H9 (cell line): ENCODE measurements around the gene DHX40. TPM values are rescaled to one million over a fixed set of nuclear protein-coding genes. Genes with fewer than 3 reads are reported as not detected.

Source experiments
- DNase-seq: peaks from one replicate; pipeline ENCODE4 v3.0.0-alpha.2; 2017
- H2AFZ ChIP-seq: one replicate; pipeline ENCODE4 v1.6.1; 2013; ENCODE audit warnings: mild to moderate bottlenecking, low read length, control low read depth, moderate library complexity
- H2AK5ac ChIP-seq: 2 replicates; pipeline ENCODE4 v1.6.1; 2013; ENCODE audit warnings: low read length, control low read depth, mixed read lengths; ENCODE audit not compliant: insufficient read length
- H2BK120ac ChIP-seq: one replicate; pipeline ENCODE4 v1.6.1; 2013; ENCODE audit warnings: low read depth, mild to moderate bottlenecking, low read length, control low read depth, inconsistent platforms; ENCODE audit not compliant: poor library complexity, severe bottlenecking
- H2BK12ac ChIP-seq: 2 replicates; pipeline ENCODE4 v1.6.1; 2013; ENCODE audit warnings: low read length, control low read depth, mixed read lengths, low read depth; ENCODE audit not compliant: insufficient read length
- H2BK15ac ChIP-seq: 2 replicates; pipeline ENCODE4 v1.6.1; 2013; ENCODE audit warnings: low read depth, low read length, control low read depth
- H2BK20ac ChIP-seq: one replicate; pipeline ENCODE4 v1.6.1; 2013; ENCODE audit warnings: low read depth, mild to moderate bottlenecking, low read length, control low read depth, inconsistent platforms; ENCODE audit not compliant: poor library complexity, severe bottlenecking
- H2BK5ac ChIP-seq: 2 replicates; pipeline ENCODE4 v1.6.1; 2013; ENCODE audit warnings: low read length, control low read depth, mixed read lengths; ENCODE audit not compliant: insufficient read length
- H3K14ac ChIP-seq: 2 replicates; pipeline ENCODE4 v1.6.1; 2013; ENCODE audit warnings: low read length, control low read depth; ENCODE audit not compliant: insufficient read depth
- H3K18ac ChIP-seq: 2 replicates; pipeline ENCODE4 v1.6.1; 2013; ENCODE audit warnings: low read depth, mild to moderate bottlenecking, mixed read lengths, low read length, control low read depth; ENCODE audit not compliant: insufficient read length
- H3K23ac ChIP-seq: 2 replicates; pipeline ENCODE4 v1.6.1; 2013; ENCODE audit warnings: low read length, control low read depth, mixed read lengths, low read depth; ENCODE audit not compliant: insufficient read length
- H3K23me2 ChIP-seq: 2 replicates; pipeline ENCODE4 v1.6.1; 2013; ENCODE audit warnings: low read depth, mild to moderate bottlenecking, mixed read lengths, low read length, control low read depth; ENCODE audit not compliant: insufficient read length, poor library complexity, severe bottlenecking
- H3K27ac ChIP-seq: 2 replicates; pipeline ENCODE4 v1.5.1; 2013; ENCODE audit warnings: low read length, control low read depth, mixed read lengths, low read depth; ENCODE audit not compliant: insufficient read length
- H3K27me3 ChIP-seq: 2 replicates; pipeline ENCODE4 v1.6.1; 2013; ENCODE audit warnings: low read length, control low read depth, inconsistent platforms; ENCODE audit not compliant: insufficient read depth
- H3K4ac ChIP-seq: 2 replicates; pipeline ENCODE4 v1.6.1; 2013; ENCODE audit warnings: low read depth, mild to moderate bottlenecking, control low read depth, inconsistent platforms, low read length, moderate library complexity
- H3K4me1 ChIP-seq: 2 replicates; pipeline ENCODE4 v1.6.1; 2013; ENCODE audit warnings: low read length, control low read depth, inconsistent platforms; ENCODE audit not compliant: insufficient read depth
- H3K4me2 ChIP-seq: 2 replicates; pipeline ENCODE4 v1.6.1; 2013; ENCODE audit warnings: low read length, control low read depth, mixed read lengths; ENCODE audit not compliant: insufficient read length, insufficient read depth
- H3K56ac ChIP-seq: 2 replicates; pipeline ENCODE4 v1.6.1; 2013; ENCODE audit warnings: low read depth, mild to moderate bottlenecking, mixed read lengths, low read length, control low read depth; ENCODE audit not compliant: insufficient read length
- H3K79me1 ChIP-seq: 2 replicates; pipeline ENCODE4 v1.6.1; 2013; ENCODE audit warnings: low read depth, mild to moderate bottlenecking, moderate library complexity, low read length, control low read depth, inconsistent platforms; ENCODE audit not compliant: insufficient read depth, poor library complexity, severe bottlenecking
- H3K79me2 ChIP-seq: 2 replicates; pipeline ENCODE4 v1.6.1; 2013; ENCODE audit warnings: low read length, control low read depth, inconsistent platforms; ENCODE audit not compliant: insufficient read depth
- H3K9ac ChIP-seq: 2 replicates; pipeline ENCODE4 v1.6.1; 2013; ENCODE audit warnings: low read length, control low read depth, mixed read lengths; ENCODE audit not compliant: insufficient read length; ENCODE audit errors: extremely low read depth
- H3K9me3 ChIP-seq: one replicate; pipeline ENCODE4 v1.6.1; 2013; ENCODE audit warnings: low read depth, low read length, inconsistent platforms; ENCODE audit not compliant: control insufficient read depth
- H3T11ph ChIP-seq: one replicate; pipeline ENCODE4 v1.6.1; 2013; ENCODE audit warnings: mild to moderate bottlenecking, low read length, control low read depth, inconsistent platforms
- H4K20me1 ChIP-seq: one replicate; pipeline ENCODE4 v1.6.1; 2013; ENCODE audit not compliant: control insufficient read depth, insufficient read length, insufficient read depth
- H4K5ac ChIP-seq: 2 replicates; pipeline ENCODE4 v1.6.1; 2013; ENCODE audit warnings: low read depth, mild to moderate bottlenecking, mixed read lengths, low read length, control low read depth; ENCODE audit not compliant: insufficient read length
- H4K8ac ChIP-seq: replicated peaks from 2 replicates; pipeline ENCODE4 v1.6.1; 2013; ENCODE audit warnings: low read length, control low read depth, mixed read lengths, low read depth; ENCODE audit not compliant: insufficient read length
- H4K91ac ChIP-seq: 2 replicates; pipeline ENCODE4 v1.6.1; 2013; ENCODE audit warnings: low read depth, mild to moderate bottlenecking, moderate library complexity, mixed read lengths, low read length, control low read depth; ENCODE audit not compliant: insufficient read length
- H3K27ac Mint-ChIP-seq, 3 experiments: 2 replicates in 2 of 3; 3 replicates in 1 of 3; pipeline ENCODE4 v1.8.0; 2020 to 2021; ENCODE audit warnings: mixed read lengths in 3 of 3, mild to moderate bottlenecking in 1 of 3, moderate library complexity in 1 of 3
- H3K27me3 Mint-ChIP-seq: 2 replicates; pipeline ENCODE4 v1.8.0; 2021; ENCODE audit warnings: low read depth, mild to moderate bottlenecking, moderate library complexity, mixed read lengths
- H3K36me3 Mint-ChIP-seq, 3 experiments: 2 replicates in 2 of 3; 3 replicates in 1 of 3; pipeline ENCODE4 v1.8.0; 2020 to 2021; ENCODE audit warnings: low read depth in 3 of 3, mixed read lengths in 3 of 3; ENCODE audit not compliant: insufficient read depth in 1 of 3
- H3K4me1 Mint-ChIP-seq, 2 experiments: 2 replicates each; pipeline ENCODE4 v1.8.0; 2020; ENCODE audit warnings: mixed read lengths in 2 of 2
- H3K4me3 Mint-ChIP-seq, 2 experiments: 2 replicates in 1 of 2; 3 replicates in 1 of 2; pipeline ENCODE4 v1.8.0; 2020 to 2021; ENCODE audit warnings: mild to moderate bottlenecking in 2 of 2, mixed read lengths in 2 of 2, moderate library complexity in 1 of 2
- H3K9me3 Mint-ChIP-seq, 2 experiments: 2 replicates in 1 of 2; 3 replicates in 1 of 2; pipeline ENCODE4 v1.8.0; 2020; ENCODE audit warnings: mild to moderate bottlenecking in 2 of 2, mixed read lengths in 2 of 2, moderate library complexity in 1 of 2
- WGBS: extraction: QIAGEN DNeasy Blood & Tissue Kit; methylation state at CpG from one replicate; pipeline ENCODE4 v1.1.7; 2013; ENCODE audit warnings: missing lambda C conversion rate, low lambda C conversion rate, mixed read lengths; ENCODE audit not compliant: insufficient read length; ENCODE audit errors: extremely low coverage; 5-methylcytosine and 5-hydroxymethylcytosine counted together
- total RNA-seq: library from RNA; stranded (reverse); gene quantifications from 2 replicates; pipeline ENCODE4 v1.2.1, GENCODE V29; 2021
- TF ChIP-seq, protein P1 (sequence below): fragments of 200-600 bp; sonication (generic); conservative IDR thresholded peaks from 3 replicates; pipeline ENCODE4 v1.8.0; 2021; ENCODE audit warnings: antibody characterized with exemption, mild to moderate bottlenecking

The DHX40 gene
- total RNA-seq, 1 experiment from 2014 or later: 28.8 TPM

DNA sequence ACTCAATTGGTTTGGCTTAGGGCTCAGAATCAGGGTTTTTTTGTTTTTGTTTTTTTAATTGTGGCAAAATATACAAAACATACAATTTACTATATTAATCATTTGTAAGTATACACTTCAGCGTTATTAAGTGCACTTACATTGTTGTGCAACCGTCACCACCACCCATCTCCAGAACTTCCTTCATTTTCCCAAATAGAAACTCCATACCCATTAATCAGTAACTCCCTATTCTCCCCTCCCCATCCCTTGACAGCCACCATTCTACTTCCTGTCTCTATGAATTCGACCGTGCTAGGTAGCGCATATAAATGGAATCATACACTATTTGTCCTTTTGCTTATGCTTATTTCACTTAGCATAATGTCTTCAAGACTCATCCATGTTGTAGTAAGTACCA lies 45.2 kb upstream of the DHX40 start:
- no peak overlapping the region for H3K18ac ChIP-seq
- H3K23me2 ChIP-seq: no peaks in the 10 kb centered on the region
- TF ChIP-seq, protein P1, sequence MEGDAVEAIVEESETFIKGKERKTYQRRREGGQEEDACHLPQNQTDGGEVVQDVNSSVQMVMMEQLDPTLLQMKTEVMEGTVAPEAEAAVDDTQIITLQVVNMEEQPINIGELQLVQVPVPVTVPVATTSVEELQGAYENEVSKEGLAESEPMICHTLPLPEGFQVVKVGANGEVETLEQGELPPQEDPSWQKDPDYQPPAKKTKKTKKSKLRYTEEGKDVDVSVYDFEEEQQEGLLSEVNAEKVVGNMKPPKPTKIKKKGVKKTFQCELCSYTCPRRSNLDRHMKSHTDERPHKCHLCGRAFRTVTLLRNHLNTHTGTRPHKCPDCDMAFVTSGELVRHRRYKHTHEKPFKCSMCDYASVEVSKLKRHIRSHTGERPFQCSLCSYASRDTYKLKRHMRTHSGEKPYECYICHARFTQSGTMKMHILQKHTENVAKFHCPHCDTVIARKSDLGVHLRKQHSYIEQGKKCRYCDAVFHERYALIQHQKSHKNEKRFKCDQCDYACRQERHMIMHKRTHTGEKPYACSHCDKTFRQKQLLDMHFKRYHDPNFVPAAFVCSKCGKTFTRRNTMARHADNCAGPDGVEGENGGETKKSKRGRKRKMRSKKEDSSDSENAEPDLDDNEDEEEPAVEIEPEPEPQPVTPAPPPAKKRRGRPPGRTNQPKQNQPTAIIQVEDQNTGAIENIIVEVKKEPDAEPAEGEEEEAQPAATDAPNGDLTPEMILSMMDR: no peak
- Mint-ChIP-seq H3K36me3 (no peaks in the 10 kb centered on the region), H3K9me3 (no peaks in the 10 kb centered on the region), H3K4me1 (peaks cover 2% of the 10 kb centered on the region in 2 experiments; a peak in 3 of 4 replicates), H3K27me3 (no peaks in the 10 kb centered on the region; the same call in 1 of the 2 replicates), H3K27ac (no peak overlapping the region), H3K4me3 (no peak overlapping the region)
- no CpG with 5 or more reads among the region's 5 CpGs for WGBS
- no peak overlapping the region for H2BK12ac ChIP-seq
- H2BK20ac ChIP-seq: no peak overlapping the region
- no peak overlapping the region for H2AK5ac ChIP-seq
- no peak for DNase-seq
- no peak overlapping the region for H3K9ac ChIP-seq
- no peak overlapping the region for H3K4ac ChIP-seq
- H3K27me3 ChIP-seq: no peaks in the 10 kb centered on the region
- no peaks in the 10 kb centered on the region for H3K79me2 ChIP-seq
- no peak overlapping the region for H3K23ac ChIP-seq
- H3K56ac ChIP-seq: no peak overlapping the region
- H2BK120ac ChIP-seq: no peak overlapping the region
- H2BK15ac ChIP-seq: no peak overlapping the region
- H3K4me1 ChIP-seq: no peaks in the 10 kb centered on the region
- no peaks in the 10 kb centered on the region for H3K9me3 ChIP-seq
- no peak overlapping the region for H3K4me2 ChIP-seq
- H3T11ph ChIP-seq: no peak overlapping the region
- H3K27ac ChIP-seq: no peak overlapping the region
- H4K20me1 ChIP-seq: no peaks in the 10 kb centered on the region
- H2AFZ ChIP-seq: no peak overlapping the region
- no peak overlapping the region for H2BK5ac ChIP-seq
- H4K5ac ChIP-seq: no peak overlapping the region
- H4K91ac ChIP-seq: no peak overlapping the region
- H3K79me1 ChIP-seq: no peaks in the 10 kb centered on the region
- H3K14ac ChIP-seq: no peak overlapping the region
- no peak overlapping the region for H4K8ac ChIP-seq
